ENCODE results near the gene DPP6.

- TF ChIP-seq POLR2A (IDR thresholded peaks at IDR 0.05; ENCODE audit: low read depth, low read length) (no peak), POLR2AphosphoS5 (IDR thresholded peaks at IDR 0.05; ENCODE audit: low read depth, low read length) (no peak), TAF1 (IDR thresholded peaks at IDR 0.05; ENCODE audit: low read depth, low read length) (no peak), POU2F2 (IDR thresholded peaks at IDR 0.05; ENCODE audit: low read depth, low read length) (no peak)
These were observed 803.2 kb downstream of the DPP6 start for GRCh38 chr7:154855366-154855765.
